Dedifferentiated amniotic fluid mesenchymal stem cell (primary cell): ENCODE results near the gene GALNT10.
"Not testable (repeated sequence)": the region's sequence is repeated elsewhere in the genome, so short reads cannot be mapped to it uniquely, and the experiment has no call there.

ENCODE experiments used
- DNase-seq: peaks from one replicate; pipeline ENCODE4 v3.0.0-alpha.2; 2016; ENCODE audit errors: extremely low spot score

Gene GALNT10

GRCh38 chr5:154356020-154356655, 165.6 kb downstream of the GALNT10 start:
- no peak for DNase-seq

DNA sequence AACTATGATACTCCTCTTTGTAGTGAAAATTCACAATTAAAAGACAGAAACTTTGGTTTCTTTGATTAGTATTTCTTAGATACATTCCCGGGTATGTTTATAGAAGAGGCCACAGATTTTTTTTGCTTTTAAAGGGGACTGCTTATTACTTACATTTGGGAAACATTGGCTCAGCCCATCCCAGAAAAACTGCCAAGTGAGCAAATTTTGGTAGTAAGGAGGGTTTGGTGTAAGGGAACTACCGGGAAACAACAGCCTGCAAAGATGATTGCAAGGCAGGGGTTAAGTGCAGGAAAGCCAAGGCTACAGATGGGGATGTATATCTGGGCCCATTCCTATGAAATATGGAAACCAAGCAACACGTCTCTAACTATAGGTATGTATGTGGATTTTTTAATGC, 166.4 kb downstream of the GALNT10 start:
- DNase-seq: no peak

GRCh38 chr5:154358516-154359220, 168.1 kb downstream of the GALNT10 start:
- no peak for DNase-seq

GRCh38 chr5:154359221-154359573, 168.7 kb downstream of the GALNT10 start:
- no peak for DNase-seq

DNA sequence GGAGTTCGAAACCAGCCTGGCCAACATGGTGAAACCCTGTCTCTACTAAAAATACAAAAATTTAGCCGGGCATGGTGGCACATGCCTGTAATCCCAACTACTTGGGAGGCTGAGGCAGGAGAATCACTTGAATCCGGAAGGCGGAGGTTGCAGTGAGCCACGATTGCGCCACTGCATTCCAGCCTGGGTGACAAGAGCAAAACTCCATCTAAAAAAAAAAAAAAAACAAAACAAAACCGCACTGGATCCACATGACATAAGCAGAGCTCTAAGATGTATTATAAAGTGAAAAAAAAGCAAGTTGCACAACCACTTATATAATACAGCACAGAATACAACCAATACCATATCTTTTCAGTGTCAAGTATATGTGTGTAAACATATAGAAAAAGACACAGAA, 169.7 kb downstream of the GALNT10 start:
- not testable (repeated sequence) for DNase-seq

GRCh38 chr5:154363411-154363810, 172.9 kb downstream of the GALNT10 start:
- DNase-seq: no peak

DNA sequence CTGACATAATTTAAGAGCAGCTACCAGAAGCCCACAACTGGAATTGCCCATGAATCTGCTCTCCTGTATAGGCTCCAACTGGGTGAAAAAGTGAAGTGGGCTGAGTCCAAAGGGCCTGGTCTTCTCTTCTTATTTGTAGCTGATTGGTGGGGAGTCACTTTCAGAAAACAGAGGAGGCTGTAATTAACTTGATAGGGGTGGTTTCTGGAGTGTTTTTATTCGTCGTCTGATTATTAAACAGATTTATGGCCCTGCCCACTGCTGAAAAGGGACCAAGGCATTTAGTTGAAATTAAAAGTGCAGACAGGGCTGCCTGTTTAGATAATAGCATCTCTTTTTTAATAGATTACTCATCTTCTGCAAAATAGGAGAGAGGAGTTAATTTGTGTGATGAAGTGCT, 174.2 kb downstream of the GALNT10 start:
- DNase-seq: no peak

DNA sequence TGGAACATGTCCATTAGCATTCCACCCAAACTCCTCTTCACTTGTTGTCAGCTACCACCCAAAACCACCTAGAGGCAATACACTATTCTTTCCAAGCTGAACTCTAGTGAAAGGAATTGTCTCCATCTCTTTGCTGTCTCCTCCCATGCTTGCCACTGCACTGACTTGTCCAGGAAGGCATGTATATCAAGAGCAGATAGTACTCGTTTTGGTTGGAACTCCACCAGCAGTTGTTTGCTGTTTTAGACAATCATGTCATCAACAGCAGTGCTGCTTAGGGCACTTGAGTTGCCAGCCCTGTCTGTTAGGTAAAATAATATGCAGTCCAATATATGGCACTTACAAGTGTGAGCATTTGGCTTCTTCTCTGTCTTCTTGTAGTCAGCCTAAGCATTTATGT, 175.3 kb downstream of the GALNT10 start:
- no peak for DNase-seq

DNA sequence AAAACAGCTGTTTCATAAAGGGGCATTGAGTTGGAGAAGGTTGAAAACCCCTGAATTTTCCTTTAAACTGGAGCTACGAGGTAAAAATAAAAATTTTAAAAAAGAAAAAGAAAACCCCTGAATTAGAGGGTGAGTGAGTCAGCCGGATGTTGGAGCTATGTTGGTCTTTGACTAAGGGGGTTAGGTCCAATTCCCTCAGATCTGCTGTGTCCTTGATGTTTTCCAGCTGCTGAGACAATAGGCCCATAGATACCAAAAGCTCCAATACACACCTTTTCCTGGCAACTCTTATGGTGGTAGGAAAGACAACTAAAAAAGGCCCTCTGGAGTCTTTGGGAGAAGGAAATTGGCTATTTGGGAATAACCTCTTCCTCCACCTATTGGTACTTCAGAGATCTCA, 175.8 kb downstream of the GALNT10 start:
- DNase-seq: no peak

- no peak for DNase-seq
Observed at GRCh38 chr5:154367101-154367500, 176.6 kb downstream of the GALNT10 start.

DNA sequence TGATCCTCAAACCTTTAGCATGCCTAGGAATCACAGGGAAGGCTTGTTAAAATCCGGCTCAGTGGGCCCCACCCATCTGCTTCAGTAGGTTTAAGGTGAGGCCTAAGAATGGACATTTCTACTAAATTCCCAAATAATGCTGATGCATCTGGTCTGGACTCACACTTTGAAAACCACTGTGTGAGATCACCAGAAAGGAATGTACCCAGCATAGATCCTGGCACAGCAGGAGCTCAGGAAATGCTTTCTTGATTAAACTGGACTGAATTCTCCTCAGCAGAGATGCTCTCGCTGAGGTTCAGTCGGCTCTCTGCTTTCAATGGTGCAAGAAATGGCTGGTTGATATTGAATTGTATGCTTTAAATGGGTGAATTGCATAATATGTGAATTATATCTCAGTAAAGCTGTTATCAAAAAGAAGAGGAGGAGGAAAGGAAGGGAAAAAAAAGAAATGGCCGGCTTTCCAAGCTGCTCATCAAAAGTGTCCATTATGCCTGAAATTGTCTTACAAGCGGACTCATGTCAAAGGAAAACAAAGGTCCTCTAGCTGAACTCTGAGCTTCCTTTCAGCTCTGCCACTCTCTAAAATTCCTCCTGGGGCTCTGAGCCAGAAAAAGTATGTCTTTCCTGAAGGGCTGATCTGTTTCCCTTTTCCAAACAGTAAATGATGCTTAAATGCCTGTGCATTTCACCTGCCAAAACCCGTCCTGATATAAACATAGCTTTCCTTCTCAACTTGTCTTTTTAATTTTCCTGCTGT, 177.7 kb downstream of the GALNT10 start:
- peak; percentile 92 for DNase-seq

- no peak for DNase-seq
Observed at GRCh38 chr5:154369682-154370081, 179.1 kb downstream of the GALNT10 start.

DNA sequence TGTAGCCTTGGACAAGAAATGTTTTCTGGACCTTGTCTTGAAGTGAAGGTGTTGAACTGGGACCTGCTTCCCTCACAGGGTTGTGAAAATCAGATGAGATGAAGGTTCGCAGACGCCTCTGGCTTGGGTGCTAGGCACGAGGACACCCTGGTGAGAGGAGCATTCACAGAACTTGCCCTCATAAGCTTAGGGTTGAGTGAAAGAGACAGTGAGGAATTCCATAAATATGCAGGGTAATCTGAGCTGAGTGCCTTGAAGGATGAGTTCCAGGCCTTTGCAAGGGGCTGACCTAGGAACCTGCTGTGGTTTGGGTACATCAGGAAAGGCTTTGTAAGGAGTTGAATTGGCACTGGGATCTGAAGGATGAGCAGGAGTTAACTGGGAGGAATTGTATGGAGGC, 179.6 kb downstream of the GALNT10 start:
- DNase-seq: no peak

DNA sequence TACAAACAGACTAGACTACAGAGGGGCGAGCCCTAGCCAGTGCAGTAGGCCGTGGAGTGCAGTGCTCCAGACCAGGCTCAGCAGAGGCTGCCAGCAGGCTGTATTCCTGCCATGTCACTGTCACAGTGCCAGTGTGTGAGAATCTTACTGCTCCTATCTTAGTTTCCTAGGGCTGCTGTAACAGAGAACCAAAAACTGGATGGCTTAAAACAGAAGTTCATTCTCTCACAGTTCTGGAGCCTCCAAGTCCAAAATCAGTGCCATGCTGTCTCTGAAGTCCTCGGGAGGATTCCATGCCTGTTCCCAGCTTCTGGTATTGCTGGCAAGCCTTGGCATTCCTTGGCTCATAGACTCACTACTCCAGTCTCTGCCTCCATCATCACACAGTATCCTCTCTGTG, 180.3 kb downstream of the GALNT10 start:
- no peak for DNase-seq

- peak; percentile 77 for DNase-seq
Observed at GRCh38 chr5:154371687-154372086, 181.2 kb downstream of the GALNT10 start.

GRCh38 chr5:154372661-154373060, 182.1 kb downstream of the GALNT10 start:
- no peak for DNase-seq

GRCh38 chr5:154373326-154373725, 182.8 kb downstream of the GALNT10 start:
- DNase-seq: no peak

DNA sequence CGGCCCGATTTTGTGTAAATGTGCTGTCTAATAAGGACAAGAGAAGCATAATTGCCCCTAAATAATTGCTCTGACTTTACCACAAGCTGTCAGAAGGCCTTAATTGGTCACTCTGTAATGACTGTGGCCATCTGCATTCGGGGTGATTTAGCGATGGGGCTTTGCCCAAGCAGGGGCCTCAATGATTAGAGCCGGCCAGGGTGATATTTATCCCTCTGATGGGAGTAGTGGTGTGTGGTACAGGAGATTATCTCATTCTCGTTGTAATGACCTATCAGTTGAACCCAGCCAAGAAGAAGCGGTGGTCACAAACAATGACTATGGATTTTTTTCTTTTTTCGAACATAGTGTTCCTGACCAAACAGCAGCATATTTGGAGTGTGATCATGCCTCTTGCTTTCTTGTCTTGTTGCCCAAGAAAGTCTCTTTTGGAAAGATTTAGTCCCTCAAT, 183.2 kb downstream of the GALNT10 start:
- no peak for DNase-seq

GRCh38 chr5:154374264-154374663, 183.7 kb downstream of the GALNT10 start:
- no peak for DNase-seq

DNA sequence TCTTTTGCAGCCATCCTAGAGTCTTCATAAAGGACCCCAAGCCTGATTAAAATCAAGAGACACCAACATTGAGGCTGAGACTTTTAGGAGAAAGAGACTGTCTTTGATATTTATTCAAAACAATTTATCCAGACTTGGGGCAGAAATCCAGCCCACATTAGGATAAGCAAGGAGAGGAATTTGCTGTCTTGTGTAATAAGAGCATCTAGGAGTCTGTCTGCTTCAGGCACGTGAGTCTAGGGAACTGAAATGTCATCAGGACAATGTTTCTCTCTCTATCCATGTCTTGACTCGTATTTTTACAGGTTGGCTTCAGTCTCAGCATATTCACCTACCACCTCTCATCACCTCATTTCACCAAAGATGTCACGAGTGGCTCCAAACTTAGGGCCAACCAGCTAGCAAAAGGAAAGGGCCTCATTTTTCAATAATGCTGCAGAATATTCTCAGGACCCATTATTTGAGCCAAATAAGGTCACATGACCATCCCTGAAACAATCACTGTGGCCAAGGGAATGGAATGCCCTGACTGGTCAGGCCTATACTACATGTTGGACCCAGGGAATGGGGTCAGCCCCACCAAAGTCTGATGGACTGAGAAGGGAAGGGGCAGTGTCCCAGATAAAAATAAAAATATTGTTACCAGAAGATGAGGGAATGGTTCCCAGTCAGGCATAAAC, 184.9 kb downstream of the GALNT10 start:
- DNase-seq: no peak

DNA sequence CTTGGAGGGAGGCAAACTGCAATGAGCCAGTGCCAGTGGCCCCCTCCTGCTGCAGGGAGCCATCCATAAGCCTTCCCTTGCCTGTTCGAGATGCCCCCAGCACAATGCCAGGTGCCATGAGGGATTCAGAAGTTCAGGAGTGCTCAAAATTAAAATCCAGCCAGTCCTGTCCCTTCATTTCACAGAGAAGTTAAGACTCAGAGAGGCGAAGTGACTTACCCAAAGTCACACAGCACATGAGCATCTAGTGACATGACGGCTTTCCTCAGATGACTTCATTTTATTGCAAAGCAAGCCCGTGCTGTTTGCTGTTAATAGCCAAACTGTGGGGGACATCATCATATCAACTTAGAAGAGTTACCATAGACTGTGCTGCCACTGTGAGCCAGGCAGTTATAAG, 185.9 kb downstream of the GALNT10 start:
- no peak for DNase-seq

GRCh38 chr5:154377754-154378533, 187.4 kb downstream of the GALNT10 start:
- no peak for DNase-seq
